IPS DF 6.9 (cell line): ENCODE data around the gene DDOST.
A peak's percentile ranks its signal among the peaks of the same experiment; 100 is the strongest.

Source experiments
- DNase-seq: peaks from one replicate; pipeline ENCODE4 v3.0.0-alpha.2; 2013; ENCODE audit warnings: low read depth, low spot score
- H3K27ac ChIP-seq: one replicate; pipeline ENCODE4 v1.5.1; 2013; ENCODE audit warnings: low read length, control low read depth
- H3K27me3 ChIP-seq: 2 replicates; pipeline ENCODE4 v1.6.1; 2013; ENCODE audit warnings: mild to moderate bottlenecking, low read length; ENCODE audit not compliant: control insufficient read depth, insufficient read depth
- H3K36me3 ChIP-seq: 2 replicates; pipeline ENCODE4 v1.6.1; 2013; ENCODE audit warnings: low read length; ENCODE audit not compliant: control insufficient read depth, insufficient read depth
- H3K4me1 ChIP-seq: 2 replicates; pipeline ENCODE4 v1.6.1; 2013; ENCODE audit warnings: low read length; ENCODE audit not compliant: control insufficient read depth, insufficient read depth
- H3K4me3 ChIP-seq: 2 replicates; pipeline ENCODE4 v1.5.1; 2013; ENCODE audit warnings: mild to moderate bottlenecking, low read length
- H3K9me3 ChIP-seq: 2 replicates; pipeline ENCODE4 v1.6.1; 2013; ENCODE audit warnings: low read length, inconsistent platforms; ENCODE audit not compliant: control insufficient read depth, insufficient read depth
- WGBS: extraction: QIAGEN DNeasy Blood & Tissue Kit; methylation state at CpG from one replicate; pipeline ENCODE4 v1.1.7; 2013; ENCODE audit warnings: mixed read lengths, missing lambda C conversion rate; ENCODE audit not compliant: insufficient read length, insufficient coverage; 5-methylcytosine and 5-hydroxymethylcytosine counted together

DDOST gene

DNA sequence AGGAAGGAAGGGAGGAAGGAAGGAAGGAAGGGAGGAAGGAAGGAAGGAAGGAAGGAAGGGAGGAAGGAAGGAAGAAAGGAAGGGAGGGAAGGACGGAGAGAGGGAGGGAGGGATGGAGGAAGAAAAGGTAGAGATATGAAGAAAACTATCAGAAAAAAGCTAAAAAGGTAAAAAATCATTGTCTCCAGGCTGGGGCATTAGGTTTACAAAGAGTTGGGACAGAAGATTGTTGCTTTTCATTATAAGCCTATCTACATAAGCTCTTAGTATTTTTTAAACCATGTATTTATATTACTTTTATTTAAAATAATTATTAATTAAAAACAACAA is 35.1 kb downstream of the DDOST start:
- DNase-seq = no peak
- H3K27ac ChIP-seq = peak overlapping the region; percentile 59
- H3K27me3 ChIP-seq = no peaks in the 10 kb centered on the region
- H3K9me3 ChIP-seq = no peaks in the 10 kb centered on the region
- WGBS = 86% methylated on average over 1 of the region's 1 CpG
- H3K4me3 ChIP-seq = no peak overlapping the region
- H3K4me1 ChIP-seq = peaks cover 5% of the 10 kb centered on the region; the same call in 1 of the 2 replicates
- H3K36me3 ChIP-seq = no peaks in the 10 kb centered on the region

DNA sequence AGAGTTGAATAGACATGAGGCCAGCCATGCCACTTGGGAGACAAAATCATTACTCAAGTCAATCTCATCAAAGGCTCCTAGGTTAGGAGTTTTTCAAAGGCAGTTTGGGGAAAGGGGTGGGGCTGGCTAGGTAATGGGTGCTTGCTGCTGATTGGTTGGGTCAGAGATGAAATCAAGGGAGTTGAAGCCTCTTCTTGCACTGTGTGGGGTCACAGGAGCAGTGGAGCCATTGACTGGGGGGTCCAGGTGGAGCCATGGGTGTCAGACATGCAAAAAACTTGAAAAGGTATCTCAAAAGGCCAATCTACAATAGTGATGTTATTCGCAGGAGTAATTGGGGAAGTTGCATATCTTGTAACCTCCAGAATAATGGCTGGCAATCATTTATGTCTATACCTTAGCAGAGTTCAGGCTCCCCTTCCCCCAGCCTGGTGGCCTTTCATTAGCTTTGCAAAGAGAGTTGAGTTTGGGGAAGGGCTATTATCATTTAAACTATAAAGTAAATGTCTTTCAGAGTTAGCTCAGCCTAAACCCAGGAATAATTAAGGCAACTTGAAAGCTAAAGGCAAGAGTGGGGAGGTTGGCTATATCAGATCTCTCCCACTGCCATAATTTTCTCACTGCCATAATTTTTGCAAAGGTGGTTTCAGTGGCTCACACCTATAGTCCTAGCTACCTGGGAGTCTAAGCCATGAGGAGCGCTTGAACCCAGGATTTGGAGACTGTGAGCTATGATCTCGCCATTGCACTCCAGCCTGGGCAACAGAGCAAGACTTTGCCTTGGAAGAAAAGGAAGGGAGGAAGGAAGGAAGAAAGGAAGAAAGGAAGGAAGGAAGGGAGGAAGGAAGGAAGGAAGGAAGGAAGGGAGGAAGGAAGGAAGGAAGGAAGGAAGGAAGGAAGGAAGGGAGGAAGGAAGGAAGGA is 35.7 kb downstream of the DDOST start:
- Histone ChIP-seq H3K4me1 (peaks cover 5% of the 10 kb centered on the region; the same call in 1 of the 2 replicates), H3K4me3 (no peak overlapping the region), H3K27ac (peak overlapping the region; percentile 59), H3K36me3 (no peaks in the 10 kb centered on the region), H3K9me3 (no peaks in the 10 kb centered on the region), H3K27me3 (no peaks in the 10 kb centered on the region)
- DNase-seq = peak; percentile 35
- no CpG with 5 or more reads among the region's 3 CpGs for WGBS

DNA sequence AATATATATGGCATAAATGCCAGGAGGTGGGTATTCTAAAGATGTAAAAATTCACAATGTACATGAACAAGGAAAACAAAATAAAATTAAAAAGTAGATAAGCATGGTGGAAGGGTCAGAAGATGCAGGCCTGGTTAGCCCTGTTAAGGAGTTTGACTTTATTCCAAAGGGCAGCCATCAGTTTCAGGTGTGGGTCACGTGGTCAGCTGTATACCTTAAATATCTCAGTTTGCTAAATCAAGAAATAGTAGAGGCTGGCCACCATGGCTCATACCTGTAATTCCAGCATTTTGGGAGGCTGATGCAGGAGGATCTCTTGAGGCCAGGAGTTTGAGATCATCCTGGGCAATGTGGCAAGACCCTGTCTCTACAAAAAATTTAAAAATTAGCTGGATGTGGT is 36.5 kb downstream of the DDOST start:
- no peak overlapping the region for H3K27ac ChIP-seq
- H3K4me3 ChIP-seq = no peak overlapping the region
- H3K36me3 ChIP-seq = no peaks in the 10 kb centered on the region
- H3K27me3 ChIP-seq = no peaks in the 10 kb centered on the region
- WGBS = no CpG with 5 or more reads among the region's 1 CpG
- H3K4me1 ChIP-seq = peaks cover 5% of the 10 kb centered on the region; the same call in 1 of the 2 replicates
- DNase-seq = no peak
- H3K9me3 ChIP-seq = no peaks in the 10 kb centered on the region

- DNase-seq = no peak
- no CpG with 5 or more reads among the region's 6 CpGs for WGBS
- peaks cover 3% of the 10 kb centered on the region; the same call in 1 of the 2 replicates for H3K4me1 ChIP-seq
- no peaks in the 10 kb centered on the region for H3K36me3 ChIP-seq
- H3K9me3 ChIP-seq = no peaks in the 10 kb centered on the region
- H3K27me3 ChIP-seq = no peaks in the 10 kb centered on the region
- H3K27ac ChIP-seq = no peak overlapping the region
- H3K4me3 ChIP-seq = no peak overlapping the region
Observed at GRCh38 chr1:20621012-20621411, 40.2 kb downstream of the DDOST start.

DNA sequence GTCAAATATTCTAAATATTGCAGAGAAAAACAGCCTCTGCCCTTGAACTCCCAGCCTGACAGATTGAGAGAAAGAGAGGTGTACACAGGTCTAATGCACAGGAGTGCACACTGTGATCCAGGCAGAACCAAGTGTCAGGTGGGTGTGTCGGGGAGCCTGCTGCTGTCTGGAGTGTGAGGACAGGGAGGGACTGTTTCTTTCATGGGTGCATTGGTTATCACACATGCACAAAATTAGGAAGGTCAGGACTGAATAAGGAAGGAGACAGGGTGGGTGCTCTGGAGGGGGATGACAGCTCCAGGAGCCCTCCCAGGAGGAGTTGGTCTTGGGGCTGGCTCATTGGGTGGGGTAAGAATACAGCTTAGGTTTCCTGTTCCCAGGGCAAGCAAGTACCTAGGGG is 41.2 kb downstream of the DDOST start:
- no peaks in the 10 kb centered on the region for H3K9me3 ChIP-seq
- WGBS = no CpG with 5 or more reads among the region's 1 CpG
- H3K36me3 ChIP-seq = no peaks in the 10 kb centered on the region
- H3K27ac ChIP-seq = no peak overlapping the region
- peaks cover under 1% of the 10 kb centered on the region; the same call in 1 of the 2 replicates for H3K4me1 ChIP-seq
- no peak for DNase-seq
- no peaks in the 10 kb centered on the region for H3K27me3 ChIP-seq
- no peak overlapping the region for H3K4me3 ChIP-seq

GRCh38 chr1:20618550-20618949 is 42.6 kb downstream of the DDOST start:
- no peaks in the 10 kb centered on the region for H3K27me3 ChIP-seq
- peaks cover 3% of the 10 kb centered on the region; the same call in 1 of the 2 replicates for H3K4me1 ChIP-seq
- no peak overlapping the region for H3K27ac ChIP-seq
- H3K9me3 ChIP-seq = no peaks in the 10 kb centered on the region
- no peak for DNase-seq
- H3K4me3 ChIP-seq = no peak overlapping the region
- WGBS = no CpG with 5 or more reads among the region's 4 CpGs
- no peaks in the 10 kb centered on the region for H3K36me3 ChIP-seq

- no peak overlapping the region for H3K27ac ChIP-seq
- WGBS = no CpG with 5 or more reads among the region's 3 CpGs
Observed at GRCh38 chr1:20616847-20617487, 44.2 kb downstream of the DDOST start.

DNA sequence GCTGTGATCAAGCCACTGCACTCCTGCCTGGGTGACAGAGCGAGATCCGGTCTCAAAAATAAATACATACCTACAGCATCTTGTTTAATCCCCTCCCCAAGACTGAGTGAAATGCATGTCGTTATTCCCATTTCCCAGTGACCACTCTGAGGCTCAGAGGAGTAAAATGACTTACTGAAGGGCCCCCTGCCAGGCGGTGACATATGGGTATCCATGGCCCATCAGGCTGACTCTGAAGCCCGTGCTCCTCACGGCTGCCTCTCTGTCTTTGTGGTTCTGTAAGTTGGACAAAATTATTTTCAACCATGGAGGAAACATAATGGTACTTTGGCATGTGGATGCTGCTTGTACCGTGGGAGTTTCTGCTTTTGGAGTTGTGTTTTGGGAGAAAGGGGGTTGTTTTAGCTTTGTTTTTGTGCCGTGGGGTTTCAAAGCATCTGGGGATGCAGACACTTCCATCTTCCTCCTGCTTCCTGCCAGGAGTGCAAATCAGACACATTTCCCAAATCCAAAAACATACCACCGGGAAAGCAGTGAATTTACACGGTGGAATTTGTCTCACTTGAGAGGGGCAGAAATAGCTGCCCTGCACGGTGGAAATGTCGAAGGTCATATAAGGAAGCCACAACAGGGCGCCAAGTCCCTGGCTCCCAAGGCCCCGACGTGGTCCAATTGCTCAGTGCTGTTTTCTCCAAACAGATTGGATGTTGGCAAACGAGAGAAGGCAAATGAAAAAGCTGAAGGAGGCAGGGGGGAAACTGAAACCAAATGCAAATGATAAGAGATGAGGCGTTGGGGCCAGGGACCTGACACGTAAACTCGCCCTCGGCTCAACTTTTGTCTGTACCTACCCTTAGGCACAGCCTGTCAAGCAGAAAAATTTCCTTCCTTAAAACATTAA is 45.0 kb downstream of the DDOST start:
- Histone ChIP-seq H3K9me3 (no peaks in the 10 kb centered on the region), H3K27ac (no peak overlapping the region), H3K36me3 (no peaks in the 10 kb centered on the region), H3K4me1 (peaks cover 4% of the 10 kb centered on the region; the same call in 1 of the 2 replicates), H3K4me3 (no peak overlapping the region), H3K27me3 (no peaks in the 10 kb centered on the region)
- no peak for DNase-seq
- no CpG with 5 or more reads among the region's 20 CpGs for WGBS

More at GRCh38 chr1:20616847-20617487, 44.2 kb downstream of the DDOST start:
- no peaks in the 10 kb centered on the region for H3K9me3 ChIP-seq
- no peak for DNase-seq
- H3K36me3 ChIP-seq = no peaks in the 10 kb centered on the region
- H3K4me1 ChIP-seq = peaks cover 4% of the 10 kb centered on the region; the same call in 1 of the 2 replicates
- no peak overlapping the region for H3K4me3 ChIP-seq
- H3K27me3 ChIP-seq = no peaks in the 10 kb centered on the region

- WGBS = no CpG with 5 or more reads among the region's 3 CpGs
- Histone ChIP-seq H3K4me3 (no peak overlapping the region), H3K36me3 (no peaks in the 10 kb centered on the region), H3K27me3 (no peaks in the 10 kb centered on the region), H3K27ac (no peak overlapping the region), H3K4me1 (peaks cover 4% of the 10 kb centered on the region; the same call in 1 of the 2 replicates), H3K9me3 (no peaks in the 10 kb centered on the region)
- no peak for DNase-seq
Observed at GRCh38 chr1:20614131-20614579, 47.0 kb downstream of the DDOST start.

GRCh38 chr1:20612221-20612746 is 48.9 kb downstream of the DDOST start:
- Histone ChIP-seq H3K27me3 (no peaks in the 10 kb centered on the region), H3K4me3 (no peak overlapping the region), H3K36me3 (no peaks in the 10 kb centered on the region), H3K4me1 (peaks cover 4% of the 10 kb centered on the region; the same call in 1 of the 2 replicates), H3K27ac (no peak overlapping the region), H3K9me3 (no peaks in the 10 kb centered on the region)
- DNase-seq = no peak
- WGBS = no CpG with 5 or more reads among the region's 11 CpGs
